DOHH2 (cell line): Measurements from ENCODE around the gene SLC25A25.
A peak's percentile ranks its signal among the peaks of the same experiment; 100 is the strongest.

Source experiments
- H3F3A ChIP-seq: fragments of 200-600 bp; sonication (generic), shearing (Covaris generic); 2 replicates; pipeline ENCODE4 v1.6.0; 2016; ENCODE audit warnings: antibody characterized with exemption, mild to moderate bottlenecking; ENCODE audit not compliant: control insufficient read depth, insufficient read depth
- H3K27ac ChIP-seq: fragments of 200-600 bp; sonication (generic); 2 replicates; pipeline ENCODE4 v1.5.1; 2014; ENCODE audit warnings: low read depth, mild to moderate bottlenecking, low read length, moderate library complexity
- H3K27me3 ChIP-seq: fragments of 200-600 bp; sonication (generic); 2 replicates; pipeline ENCODE4 v1.6.1; 2014; ENCODE audit warnings: mild to moderate bottlenecking, low read length, mixed read lengths; ENCODE audit not compliant: control insufficient read depth
- H3K36me3 ChIP-seq: fragments of 200-600 bp; sonication (generic); 2 replicates; pipeline ENCODE4 v1.6.1; 2014; ENCODE audit warnings: mild to moderate bottlenecking, low read length, moderate library complexity, mixed read lengths; ENCODE audit not compliant: control insufficient read depth
- H3K4me1 ChIP-seq: fragments of 200-600 bp; sonication (generic); 2 replicates; pipeline ENCODE4 v1.6.1; 2014; ENCODE audit warnings: mild to moderate bottlenecking, low read length, mixed read lengths; ENCODE audit not compliant: control insufficient read depth
- H3K4me2 ChIP-seq: fragments of 200-600 bp; sonication (generic); 2 replicates; pipeline ENCODE4 v1.6.0; 2014; ENCODE audit warnings: mild to moderate bottlenecking, low read length, moderate library complexity
- H3K4me3 ChIP-seq: fragments of 200-600 bp; sonication (generic); 2 replicates; pipeline ENCODE4 v1.5.1; 2014; ENCODE audit warnings: mild to moderate bottlenecking, low read length, mixed read lengths
- H3K79me2 ChIP-seq: fragments of 200-600 bp; sonication (generic); 2 replicates; pipeline ENCODE4 v1.6.1; 2014; ENCODE audit warnings: mild to moderate bottlenecking, low read length, mixed read lengths; ENCODE audit not compliant: control insufficient read depth
- H3K9me2 ChIP-seq: fragments of 200-600 bp; sonication (generic); replicated peaks from 2 replicates; pipeline ENCODE4 v1.6.1; 2014; ENCODE audit warnings: mild to moderate bottlenecking, low read length, mixed read lengths; ENCODE audit not compliant: control insufficient read depth
- H3K9me3 ChIP-seq: fragments of 200-600 bp; sonication (generic); 2 replicates; pipeline ENCODE4 v1.6.1; 2014; ENCODE audit warnings: antibody characterized with exemption, low read length, mixed read lengths; ENCODE audit not compliant: control insufficient read depth, insufficient read depth
- H4K20me1 ChIP-seq: fragments of 200-600 bp; sonication (generic); 2 replicates; pipeline ENCODE4 v1.6.0; 2014; ENCODE audit warnings: low read depth, mild to moderate bottlenecking, antibody characterized with exemption, low read length, moderate library complexity; ENCODE audit not compliant: control insufficient read depth, insufficient read depth
- EZH2phosphoT487 ChIP-seq: fragments of 200-600 bp; sonication (generic); IDR thresholded peaks from 2 replicates; pipeline ENCODE4 v1.6.1; 2017; ENCODE audit warnings: borderline replicate concordance, mild to moderate bottlenecking, antibody characterized with exemption, low read length, moderate library complexity, mixed read lengths
- TF ChIP-seq, protein P1 (sequence below): fragments of 200-600 bp; sonication (generic); IDR thresholded peaks from one replicate; pipeline ENCODE4 v1.5.1; 2014; ENCODE audit warnings: antibody characterized with exemption, mild to moderate bottlenecking, low read depth, low read length; ENCODE audit not compliant: poor library complexity, severe bottlenecking

SLC25A25 gene

DNA sequence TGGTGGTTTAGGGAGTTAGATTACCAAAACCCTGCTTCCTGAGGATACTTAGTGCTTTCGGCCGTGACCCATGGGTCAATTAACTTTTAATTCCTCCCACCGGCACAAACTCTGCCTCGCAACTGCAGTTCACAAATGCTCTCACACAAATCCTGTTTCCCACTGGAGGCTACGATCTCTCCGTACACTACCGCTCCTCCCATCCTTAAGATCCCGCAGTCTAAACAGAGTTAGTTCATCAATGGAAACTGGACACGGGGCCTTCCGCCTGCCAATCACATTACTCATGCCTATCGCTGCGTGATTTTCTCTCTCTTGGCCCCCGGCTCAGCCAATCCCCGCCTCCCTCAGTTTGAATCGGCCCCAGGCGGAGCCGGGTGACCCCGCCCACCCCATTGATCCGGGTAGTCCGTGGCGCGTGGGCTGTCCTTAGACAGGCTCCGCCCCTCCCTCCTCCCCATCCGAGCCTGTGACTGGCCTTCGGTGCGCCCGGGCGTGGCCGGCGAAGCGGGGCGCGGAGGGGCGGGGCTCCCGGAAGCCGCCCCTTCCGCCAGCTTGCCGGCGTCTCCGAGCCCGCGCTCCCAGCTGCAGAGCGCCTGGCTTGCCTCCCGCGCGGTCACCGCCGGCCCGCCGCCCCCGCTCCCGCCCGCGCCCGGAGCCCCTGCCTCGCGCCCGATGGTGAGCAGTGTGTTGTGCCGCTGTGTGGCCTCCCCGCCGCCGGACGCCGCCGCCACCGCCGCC lies at the start of gene SLC25A25:
Gene SLC25A25 (plus strand): TSS at position 588 of the 741 bp plus-strand sequence. CDS start 88 bp downstream, at position 676.
- TF ChIP-seq, protein P1, sequence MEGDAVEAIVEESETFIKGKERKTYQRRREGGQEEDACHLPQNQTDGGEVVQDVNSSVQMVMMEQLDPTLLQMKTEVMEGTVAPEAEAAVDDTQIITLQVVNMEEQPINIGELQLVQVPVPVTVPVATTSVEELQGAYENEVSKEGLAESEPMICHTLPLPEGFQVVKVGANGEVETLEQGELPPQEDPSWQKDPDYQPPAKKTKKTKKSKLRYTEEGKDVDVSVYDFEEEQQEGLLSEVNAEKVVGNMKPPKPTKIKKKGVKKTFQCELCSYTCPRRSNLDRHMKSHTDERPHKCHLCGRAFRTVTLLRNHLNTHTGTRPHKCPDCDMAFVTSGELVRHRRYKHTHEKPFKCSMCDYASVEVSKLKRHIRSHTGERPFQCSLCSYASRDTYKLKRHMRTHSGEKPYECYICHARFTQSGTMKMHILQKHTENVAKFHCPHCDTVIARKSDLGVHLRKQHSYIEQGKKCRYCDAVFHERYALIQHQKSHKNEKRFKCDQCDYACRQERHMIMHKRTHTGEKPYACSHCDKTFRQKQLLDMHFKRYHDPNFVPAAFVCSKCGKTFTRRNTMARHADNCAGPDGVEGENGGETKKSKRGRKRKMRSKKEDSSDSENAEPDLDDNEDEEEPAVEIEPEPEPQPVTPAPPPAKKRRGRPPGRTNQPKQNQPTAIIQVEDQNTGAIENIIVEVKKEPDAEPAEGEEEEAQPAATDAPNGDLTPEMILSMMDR: no peak
- no peak for TF ChIP-seq EZH2phosphoT487
- Histone ChIP-seq H3K4me1 (peaks cover 52% of the 10 kb centered on the region), H3K4me3 (peak within 1 kb of the TSS; percentile 96)

DNA sequence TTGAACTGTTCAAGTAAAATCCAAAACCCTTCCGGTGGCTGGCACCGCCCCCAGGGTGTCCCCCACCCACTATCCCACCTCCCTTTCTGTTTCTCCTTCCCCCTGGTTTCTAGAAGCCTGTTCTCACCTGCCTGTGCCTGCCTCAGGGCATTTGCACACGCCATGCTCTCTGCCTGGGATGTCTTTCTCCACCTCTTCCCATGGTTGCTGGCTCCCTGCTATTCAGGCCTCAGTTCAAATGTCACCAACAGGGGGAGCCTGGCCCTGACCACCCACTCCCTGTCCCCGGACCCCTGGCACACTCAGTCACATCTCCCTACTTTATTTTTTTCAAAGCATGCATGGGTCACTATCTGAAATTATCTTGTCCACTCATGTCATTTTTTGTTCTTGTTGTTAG lies 47.3 kb upstream of the SLC25A25 start:
- Histone ChIP-seq H3K9me2 (no peaks in the 10 kb centered on the region), H3K27ac (no peak overlapping the region), H3K4me1 (peaks cover 42% of the 10 kb centered on the region), H3K79me2 (no peaks in the 10 kb centered on the region), H3K36me3 (no peaks in the 10 kb centered on the region), H3K9me3 (no peaks in the 10 kb centered on the region), H3F3A (peaks cover 4% of the 10 kb centered on the region; the same call in 1 of the 2 replicates), H3K4me2 (no peak overlapping the region), H3K27me3 (no peaks in the 10 kb centered on the region), H3K4me3 (no peak overlapping the region), H4K20me1 (no peaks in the 10 kb centered on the region)
- TF ChIP-seq EZH2phosphoT487: no peak
- TF ChIP-seq, protein P1: peak; percentile 77

More for the DNA sequence above, at the start of gene SLC25A25:
- Histone ChIP-seq H3K9me2 (no peaks in the 10 kb centered on the region), H3K36me3 (peaks cover 10% of the 10 kb centered on the region), H4K20me1 (no peaks in the 10 kb centered on the region), H3K27me3 (no peaks in the 10 kb centered on the region), H3K4me2 (peak within 1 kb of the TSS; percentile 98), H3F3A (peaks cover 23% of the 10 kb centered on the region), H3K27ac (peak within 1 kb of the TSS; percentile 94), H3K9me3 (no peaks in the 10 kb centered on the region), H3K79me2 (peaks cover 59% of the 10 kb centered on the region)

DNA sequence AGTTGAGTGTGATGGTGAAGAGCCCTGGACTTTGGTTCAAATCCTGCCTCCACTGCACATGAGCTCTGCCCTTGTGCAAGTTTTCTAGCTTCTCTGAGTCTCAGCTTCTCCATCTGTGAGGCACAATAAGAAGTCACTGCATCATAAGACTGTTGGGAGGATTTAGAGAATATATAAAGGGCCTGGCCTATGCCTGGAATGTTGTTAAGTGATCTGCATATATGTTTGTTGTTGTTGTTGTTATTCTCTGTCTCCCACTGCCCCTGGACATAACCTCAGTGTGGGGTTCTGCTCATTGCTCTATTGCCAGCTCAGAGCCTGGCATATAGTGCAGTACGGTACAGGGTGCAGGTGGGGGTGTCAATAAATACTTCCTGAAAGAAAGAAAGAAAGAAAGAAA lies 46.9 kb upstream of the SLC25A25 start:
- Histone ChIP-seq H3F3A (peaks cover 4% of the 10 kb centered on the region; the same call in 1 of the 2 replicates), H3K4me3 (no peak overlapping the region), H4K20me1 (no peaks in the 10 kb centered on the region), H3K36me3 (no peaks in the 10 kb centered on the region), H3K4me2 (no peak overlapping the region), H3K27ac (no peak overlapping the region), H3K9me3 (no peaks in the 10 kb centered on the region), H3K79me2 (no peaks in the 10 kb centered on the region), H3K9me2 (no peaks in the 10 kb centered on the region), H3K4me1 (peaks cover 46% of the 10 kb centered on the region), H3K27me3 (no peaks in the 10 kb centered on the region)
- TF ChIP-seq, protein P1: no peak
- no peak for TF ChIP-seq EZH2phosphoT487
